Endothelial cell of umbilical vein (primary cell): Measurements from ENCODE around the gene TAF12.
A peak's percentile ranks its signal among the peaks of the same experiment; 100 is the strongest.

Source experiments
- CTCF ChIP-seq, 2 donors: IDR thresholded peaks; 1 replicate in 1 of 2; 2 replicates in 1 of 2; pipeline ENCODE4 v1.5.1; 2011; ENCODE audit warnings: low read length in 2 of 2, mild to moderate bottlenecking in 2 of 2, moderate library complexity in 2 of 2, control low read depth in 1 of 2, inconsistent platforms in 1 of 2, low read depth in 1 of 2; ENCODE audit not compliant: insufficient read depth in 1 of 2; ENCODE audit errors: extremely low read depth in 1 of 2
- EZH2 ChIP-seq: IDR thresholded peaks from 2 replicates; pipeline ENCODE4 v1.6.1; 2012; ENCODE audit warnings: borderline replicate concordance, low read depth, mild to moderate bottlenecking, moderate library complexity, low read length, inconsistent platforms; ENCODE audit not compliant: severe bottlenecking
- GATA2 ChIP-seq: IDR thresholded peaks from 2 replicates; pipeline ENCODE4 v1.7.0; 2011; ENCODE audit warnings: low read depth, mild to moderate bottlenecking, moderate library complexity, mixed read lengths, low read length; ENCODE audit not compliant: insufficient read length, insufficient read depth
- JUN ChIP-seq: IDR thresholded peaks from 2 replicates; pipeline ENCODE4 v1.6.1; 2011; ENCODE audit warnings: borderline replicate concordance, low read depth; ENCODE audit not compliant: insufficient read length, insufficient read depth
- POLR2A ChIP-seq: IDR thresholded peaks from 2 replicates; pipeline ENCODE4 v1.6.1; 2012; ENCODE audit warnings: low read depth, mild to moderate bottlenecking, control low read depth, low read length

DNA sequence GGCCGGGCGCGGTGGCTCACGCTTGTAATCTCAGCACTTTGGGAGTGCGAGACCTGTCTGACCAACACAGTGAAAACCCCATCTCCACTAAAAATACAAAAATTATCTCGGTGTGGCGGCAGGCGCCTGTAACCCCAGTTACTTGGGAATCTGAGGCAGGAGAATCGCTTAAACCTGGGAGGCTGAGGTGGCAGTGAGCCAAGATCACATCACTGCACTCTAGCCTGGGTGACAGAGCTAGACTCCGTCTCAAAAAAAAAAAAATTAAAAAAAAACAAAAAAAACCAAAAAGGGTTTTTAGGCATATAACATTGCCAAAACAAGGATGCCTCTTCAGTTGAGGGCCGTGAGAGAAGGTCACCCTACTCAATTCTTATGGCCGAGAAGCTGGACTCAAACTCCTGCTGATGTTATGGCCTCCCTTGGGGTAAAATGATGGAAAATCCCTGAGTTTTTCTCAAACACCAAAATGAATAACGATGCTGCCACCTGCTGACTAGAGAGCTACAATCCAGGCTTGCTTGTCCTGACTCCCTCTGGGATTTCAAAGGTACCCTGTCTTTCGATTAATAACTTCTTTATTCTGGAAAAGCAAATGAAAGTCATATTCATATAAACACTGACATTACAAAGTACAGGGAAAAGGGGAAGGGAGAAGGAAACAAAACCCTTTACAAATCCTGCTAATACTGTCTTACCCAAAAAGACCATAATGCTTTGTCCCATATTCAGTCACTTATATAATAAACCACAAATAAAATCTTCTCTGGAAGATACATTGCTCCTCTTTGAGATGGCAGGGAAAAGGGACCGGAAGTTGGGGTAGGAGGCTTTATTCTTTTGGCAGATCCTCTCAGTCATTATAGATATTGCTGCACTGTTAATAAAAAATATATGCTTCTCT, 40.1 kb downstream of the TAF12 start:
- TF ChIP-seq GATA2 (no peak), JUN (no peak), POLR2A (no peak), CTCF (IDR thresholded peaks at IDR 0.05; ENCODE audit: extremely low read depth in 1 of 2, insufficient read depth in 1 of 2, low read depth in 1 of 2, low read length in 2 of 2) (peak; percentile 63 to 64), EZH2 (no peak)
